GM12864 (cell line): ENCODE results near the gene DLEC1.

Experiments used
- DNase-seq: peaks from one replicate; pipeline ENCODE4 v3.0.0-alpha.2; 2011; ENCODE audit warnings: low read depth
- H3K4me3 ChIP-seq: 2 replicates; pipeline ENCODE4 v1.5.1; 2011; ENCODE audit warnings: mild to moderate bottlenecking, low read depth, low read length, control low read depth
- TF ChIP-seq, protein P1 (sequence below): IDR thresholded peaks from 2 replicates; pipeline ENCODE4 v1.5.1; 2011; ENCODE audit warnings: low read depth, mild to moderate bottlenecking, moderate library complexity, low read length, control low read depth, inconsistent platforms; ENCODE audit errors: missing control alignments

Gene DLEC1

DNA sequence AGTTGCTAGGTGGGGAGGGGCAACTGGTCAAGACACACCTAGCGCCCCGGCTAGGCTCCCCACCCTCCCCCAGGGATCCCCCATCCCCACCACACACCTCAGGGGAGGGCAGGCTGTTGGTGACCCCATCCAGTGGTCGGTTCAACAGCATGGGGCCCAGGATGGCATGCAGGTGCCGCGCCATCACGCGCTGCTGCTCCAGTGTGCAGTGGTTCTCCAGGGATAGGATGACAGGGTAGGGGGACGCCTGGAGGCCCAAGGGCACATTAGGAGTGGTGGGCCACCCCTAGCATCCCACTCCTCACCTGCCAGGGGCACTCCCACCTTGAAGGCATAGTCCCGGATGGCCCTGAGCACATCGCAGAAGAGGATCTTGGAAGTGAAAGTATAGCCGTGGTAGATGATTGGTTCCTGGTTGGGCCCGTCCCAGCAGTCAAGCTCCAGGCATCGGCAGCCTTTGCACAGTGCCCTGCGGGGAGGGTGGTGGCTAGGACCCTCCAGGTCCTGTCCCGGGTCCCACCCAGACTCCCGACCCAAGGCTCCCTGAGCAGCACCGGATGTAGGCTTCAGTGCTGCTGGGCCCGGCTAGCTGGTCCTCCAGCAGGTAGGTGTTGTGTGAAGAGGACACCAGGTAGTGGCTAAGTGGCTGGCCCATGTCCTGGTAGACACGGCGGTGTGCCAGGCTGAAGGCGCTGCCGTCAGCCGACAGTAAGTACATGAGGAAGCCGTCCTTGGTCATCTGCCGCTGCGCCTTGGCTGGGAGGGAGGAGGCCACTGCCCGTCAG lies 29.0 kb upstream of the DLEC1 start:
- TF ChIP-seq, protein P1, sequence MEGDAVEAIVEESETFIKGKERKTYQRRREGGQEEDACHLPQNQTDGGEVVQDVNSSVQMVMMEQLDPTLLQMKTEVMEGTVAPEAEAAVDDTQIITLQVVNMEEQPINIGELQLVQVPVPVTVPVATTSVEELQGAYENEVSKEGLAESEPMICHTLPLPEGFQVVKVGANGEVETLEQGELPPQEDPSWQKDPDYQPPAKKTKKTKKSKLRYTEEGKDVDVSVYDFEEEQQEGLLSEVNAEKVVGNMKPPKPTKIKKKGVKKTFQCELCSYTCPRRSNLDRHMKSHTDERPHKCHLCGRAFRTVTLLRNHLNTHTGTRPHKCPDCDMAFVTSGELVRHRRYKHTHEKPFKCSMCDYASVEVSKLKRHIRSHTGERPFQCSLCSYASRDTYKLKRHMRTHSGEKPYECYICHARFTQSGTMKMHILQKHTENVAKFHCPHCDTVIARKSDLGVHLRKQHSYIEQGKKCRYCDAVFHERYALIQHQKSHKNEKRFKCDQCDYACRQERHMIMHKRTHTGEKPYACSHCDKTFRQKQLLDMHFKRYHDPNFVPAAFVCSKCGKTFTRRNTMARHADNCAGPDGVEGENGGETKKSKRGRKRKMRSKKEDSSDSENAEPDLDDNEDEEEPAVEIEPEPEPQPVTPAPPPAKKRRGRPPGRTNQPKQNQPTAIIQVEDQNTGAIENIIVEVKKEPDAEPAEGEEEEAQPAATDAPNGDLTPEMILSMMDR: no peak
- no peak for DNase-seq
- H3K4me3 ChIP-seq: no peak overlapping the region

DNA sequence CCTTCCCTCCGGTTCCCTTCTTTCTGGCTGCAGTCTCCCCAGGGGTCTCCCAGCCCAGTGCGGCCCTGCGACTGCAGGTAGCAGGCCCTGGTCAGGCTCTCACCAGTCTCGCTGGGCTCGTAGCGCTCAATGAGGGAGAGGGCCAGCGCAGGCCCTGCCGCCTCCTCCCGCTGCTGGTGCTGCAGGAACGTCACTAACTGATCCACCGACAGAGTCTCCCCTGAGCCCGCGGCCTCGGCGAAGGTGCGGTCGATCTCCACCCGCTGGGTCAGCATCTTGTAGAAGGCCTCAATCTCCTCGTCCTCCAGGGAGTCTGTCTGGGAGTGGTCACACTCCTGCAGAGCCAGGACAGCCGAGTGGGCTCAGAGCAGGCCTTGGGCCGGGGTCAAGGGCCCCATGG lies 27.9 kb upstream of the DLEC1 start:
- no peak for DNase-seq

DNA sequence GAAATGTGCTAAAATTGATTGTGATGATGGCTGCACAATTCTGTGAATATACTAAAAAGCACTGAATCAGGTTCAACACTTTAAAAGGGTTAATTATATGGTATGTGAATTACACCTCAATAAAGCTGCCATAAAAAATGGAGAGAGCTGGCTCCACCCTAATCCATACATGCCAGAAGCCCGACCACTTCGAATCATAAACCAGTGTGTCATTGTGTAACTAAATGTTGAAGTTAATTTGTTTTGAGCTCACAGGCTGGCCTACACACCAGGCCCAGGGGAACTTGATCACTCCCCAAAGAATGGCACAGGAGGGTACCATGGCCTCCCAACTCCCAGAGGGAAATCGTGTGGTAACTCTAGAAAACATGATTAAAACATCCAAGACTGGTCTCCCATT lies 23.5 kb upstream of the DLEC1 start:
- TF ChIP-seq, protein P1: no peak
- H3K4me3 ChIP-seq: no peak overlapping the region
- no peak for DNase-seq

More for the DNA sequence above, 27.9 kb upstream of the DLEC1 start:
- no peak overlapping the region for H3K4me3 ChIP-seq
- TF ChIP-seq, protein P1: no peak

DNA sequence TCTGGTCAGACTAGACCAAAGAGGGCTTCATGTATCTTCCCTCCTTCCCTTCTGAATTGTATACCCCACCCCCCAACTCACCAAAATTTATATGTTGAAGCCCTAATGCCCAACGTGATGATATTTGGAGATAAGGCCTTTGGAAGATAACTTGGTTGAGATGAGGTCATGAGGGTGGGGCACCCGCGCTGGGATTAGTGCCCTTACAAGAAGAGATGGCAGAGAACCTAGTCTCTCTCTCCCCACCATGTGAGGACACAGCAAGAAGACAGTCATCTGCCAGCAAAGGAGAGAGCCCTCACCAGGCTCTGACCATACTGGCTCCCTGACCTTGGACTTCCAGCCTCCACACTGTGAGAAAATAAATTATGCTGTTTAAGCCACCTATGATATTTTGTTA lies 23.0 kb upstream of the DLEC1 start:
- DNase-seq: no peak
- TF ChIP-seq, protein P1: no peak
- H3K4me3 ChIP-seq: no peak overlapping the region

DNA sequence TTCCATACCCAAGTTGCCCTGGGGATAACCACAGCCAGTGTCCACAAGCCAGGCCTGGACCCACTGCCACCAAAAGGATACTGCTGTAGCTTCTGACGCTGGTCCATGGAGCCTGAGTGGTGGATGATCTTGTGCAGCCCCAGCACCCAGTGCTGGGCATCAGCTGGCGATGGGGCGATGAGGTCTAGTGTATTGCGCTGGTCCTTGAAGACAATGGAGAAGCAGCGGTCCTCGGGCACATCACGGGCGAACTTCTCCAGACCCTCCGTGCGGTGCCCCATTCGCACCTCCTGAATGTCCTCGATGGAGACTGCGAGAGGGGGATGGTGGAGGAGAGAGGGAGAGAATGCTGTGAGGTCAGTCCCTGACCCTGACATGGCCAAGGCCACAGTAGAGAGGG lies 22.6 kb upstream of the DLEC1 start:
- DNase-seq: no peak
- TF ChIP-seq, protein P1: no peak
- H3K4me3 ChIP-seq: no peak overlapping the region

DNA sequence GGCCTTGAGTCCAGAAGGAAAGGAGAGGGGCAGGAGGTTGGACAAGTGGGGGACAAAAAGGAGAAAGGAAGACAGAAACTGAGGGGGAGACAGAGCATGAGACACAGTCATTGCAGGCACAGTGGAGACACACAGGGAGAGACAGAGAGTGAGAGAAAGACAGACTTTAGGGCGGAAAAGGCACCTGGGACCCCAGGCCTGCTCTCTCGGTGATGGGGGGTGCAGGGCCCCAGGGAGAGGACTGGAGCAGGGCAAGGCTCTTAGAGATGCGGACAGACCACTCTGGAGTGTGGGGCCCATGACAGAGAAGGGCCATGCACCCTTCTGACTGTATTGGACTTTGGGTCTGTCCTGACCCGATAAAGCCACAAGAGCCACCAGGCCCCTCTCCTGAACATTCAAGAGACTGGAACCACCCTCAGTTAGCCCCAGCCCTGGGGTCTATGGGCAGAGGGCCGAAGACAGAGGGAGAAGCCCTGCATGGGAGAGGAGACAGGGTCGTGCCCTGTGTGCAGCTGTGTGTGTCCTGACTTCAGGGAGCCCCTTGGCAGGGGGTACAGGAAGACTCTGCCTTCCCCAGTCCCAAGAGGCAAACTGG lies 22.1 kb upstream of the DLEC1 start:
- no peak for DNase-seq
- TF ChIP-seq, protein P1: no peak
- H3K4me3 ChIP-seq: no peak overlapping the region
